Measurements from ENCODE around the gene MCTP2.
A peak's percentile ranks its signal among the peaks of the same experiment; 100 is the strongest.

The MCTP2 gene

GRCh38 chr15:94229591-94230369, 1.6 kb upstream of the MCTP2 start:
- Histone ChIP-seq H3K9me3 (ENCODE audit: insufficient read depth, low read length) (no peaks in the 10 kb centered on the region), H3K9ac (ENCODE audit: insufficient read length, low read depth) (no peak overlapping the region), H3K36me3 (ENCODE audit: insufficient read depth, insufficient read length, low read length) (no peaks in the 10 kb centered on the region), H3K4me1 (ENCODE audit: insufficient read depth, insufficient read length) (no peaks in the 10 kb centered on the region), H3K4me3 (ENCODE audit: insufficient read length, low read depth) (no peak overlapping the region), H3K27me3 (ENCODE audit: insufficient read depth, insufficient read length) (peaks cover 45% of the 10 kb centered on the region)
- no peak for DNase-seq (ENCODE audit: low read depth, low spot score)
- TF ChIP-seq SUZ12 (IDR thresholded peaks at IDR 0.05; ENCODE audit: extremely low read depth, insufficient read depth, insufficient read length) (no peak), YY1 (IDR thresholded peaks at IDR 0.05; ENCODE audit: insufficient read depth, insufficient read length) (no peak), ZNF274 (IDR thresholded peaks at IDR 0.05; ENCODE audit: low read depth, low read length) (no peak)

- Histone ChIP-seq H3K4me3 (ENCODE audit: insufficient read length, low read depth) (peak overlapping the region; percentile 67), H3K4me1 (ENCODE audit: insufficient read depth, insufficient read length) (no peaks in the 10 kb centered on the region), H3K9ac (ENCODE audit: insufficient read length, low read depth) (peak overlapping the region; percentile 58), H3K36me3 (ENCODE audit: insufficient read depth, insufficient read length, low read length) (no peaks in the 10 kb centered on the region), H3K27me3 (ENCODE audit: insufficient read depth, insufficient read length) (peaks cover 45% of the 10 kb centered on the region), H3K9me3 (ENCODE audit: insufficient read depth, low read length) (no peaks in the 10 kb centered on the region)
- DNase-seq (ENCODE audit: low read depth, low spot score): no peak
- TF ChIP-seq YY1 (IDR thresholded peaks at IDR 0.05; ENCODE audit: insufficient read depth, insufficient read length): no peak
- no peak for TF ChIP-seq SUZ12 (IDR thresholded peaks at IDR 0.05; ENCODE audit: extremely low read depth, insufficient read depth, insufficient read length)
- TF ChIP-seq ZNF274 (IDR thresholded peaks at IDR 0.05; ENCODE audit: low read depth, low read length): no peak
These were observed 904 bp upstream of the MCTP2 start for GRCh38 chr15:94230431-94230882.

- H3K9ac ChIP-seq (ENCODE audit: insufficient read length, low read depth): peak overlapping the region; percentile 58
- no peaks in the 10 kb centered on the region for H3K9me3 ChIP-seq (ENCODE audit: insufficient read depth, low read length)
- H3K4me3 ChIP-seq (ENCODE audit: insufficient read length, low read depth): peak overlapping the region; percentile 67
- DNase-seq (ENCODE audit: low read depth, low spot score): peak; percentile 28
- TF ChIP-seq SUZ12 (IDR thresholded peaks at IDR 0.05; ENCODE audit: extremely low read depth, insufficient read depth, insufficient read length) (no peak), ZNF274 (IDR thresholded peaks at IDR 0.05; ENCODE audit: low read depth, low read length) (no peak), YY1 (IDR thresholded peaks at IDR 0.05; ENCODE audit: insufficient read depth, insufficient read length) (no peak)
- no peaks in the 10 kb centered on the region for H3K4me1 ChIP-seq (ENCODE audit: insufficient read depth, insufficient read length)
- no peaks in the 10 kb centered on the region for H3K36me3 ChIP-seq (ENCODE audit: insufficient read depth, insufficient read length, low read length)
- peaks cover 45% of the 10 kb centered on the region for H3K27me3 ChIP-seq (ENCODE audit: insufficient read depth, insufficient read length)
These were observed 535 bp downstream of the MCTP2 start for GRCh38 chr15:94231723-94232468.

GRCh38 chr15:94233441-94233840, 2.1 kb downstream of the MCTP2 start:
- Histone ChIP-seq H3K9ac (ENCODE audit: insufficient read length, low read depth) (no peak overlapping the region), H3K27me3 (ENCODE audit: insufficient read depth, insufficient read length) (peaks cover 40% of the 10 kb centered on the region), H3K4me3 (ENCODE audit: insufficient read length, low read depth) (no peak overlapping the region), H3K36me3 (ENCODE audit: insufficient read depth, insufficient read length, low read length) (no peaks in the 10 kb centered on the region), H3K4me1 (ENCODE audit: insufficient read depth, insufficient read length) (no peaks in the 10 kb centered on the region), H3K9me3 (ENCODE audit: insufficient read depth, low read length) (no peaks in the 10 kb centered on the region)
- no peak for DNase-seq (ENCODE audit: low read depth, low spot score)
- no peak for TF ChIP-seq ZNF274 (IDR thresholded peaks at IDR 0.05; ENCODE audit: low read depth, low read length)
- TF ChIP-seq SUZ12 (IDR thresholded peaks at IDR 0.05; ENCODE audit: extremely low read depth, insufficient read depth, insufficient read length): no peak
- TF ChIP-seq YY1 (IDR thresholded peaks at IDR 0.05; ENCODE audit: insufficient read depth, insufficient read length): no peak

- Histone ChIP-seq H3K4me3 (ENCODE audit: insufficient read length, low read depth) (no peak overlapping the region), H3K36me3 (ENCODE audit: insufficient read depth, insufficient read length, low read length) (no peaks in the 10 kb centered on the region), H3K9ac (ENCODE audit: insufficient read length, low read depth) (no peak overlapping the region), H3K27me3 (ENCODE audit: insufficient read depth, insufficient read length) (peaks cover 31% of the 10 kb centered on the region), H3K4me1 (ENCODE audit: insufficient read depth, insufficient read length) (no peaks in the 10 kb centered on the region), H3K9me3 (ENCODE audit: insufficient read depth, low read length) (no peaks in the 10 kb centered on the region)
- DNase-seq (ENCODE audit: low read depth, low spot score): no peak
- TF ChIP-seq SUZ12 (IDR thresholded peaks at IDR 0.05; ENCODE audit: extremely low read depth, insufficient read depth, insufficient read length): no peak
- TF ChIP-seq ZNF274 (IDR thresholded peaks at IDR 0.05; ENCODE audit: low read depth, low read length): no peak
- no peak for TF ChIP-seq YY1 (IDR thresholded peaks at IDR 0.05; ENCODE audit: insufficient read depth, insufficient read length)
These were observed 2.9 kb downstream of the MCTP2 start for GRCh38 chr15:94234300-94234699.

GRCh38 chr15:94235041-94235440, 3.7 kb downstream of the MCTP2 start:
- no peak for DNase-seq (ENCODE audit: low read depth, low spot score)
- TF ChIP-seq YY1 (IDR thresholded peaks at IDR 0.05; ENCODE audit: insufficient read depth, insufficient read length) (no peak), ZNF274 (IDR thresholded peaks at IDR 0.05; ENCODE audit: low read depth, low read length) (no peak), SUZ12 (IDR thresholded peaks at IDR 0.05; ENCODE audit: extremely low read depth, insufficient read depth, insufficient read length) (no peak)
- H3K9me3 ChIP-seq (ENCODE audit: insufficient read depth, low read length): no peaks in the 10 kb centered on the region
- H3K9ac ChIP-seq (ENCODE audit: insufficient read length, low read depth): no peak overlapping the region
- H3K4me1 ChIP-seq (ENCODE audit: insufficient read depth, insufficient read length): no peaks in the 10 kb centered on the region
- H3K4me3 ChIP-seq (ENCODE audit: insufficient read length, low read depth): no peak overlapping the region
- no peaks in the 10 kb centered on the region for H3K36me3 ChIP-seq (ENCODE audit: insufficient read depth, insufficient read length, low read length)
- H3K27me3 ChIP-seq (ENCODE audit: insufficient read depth, insufficient read length): peaks cover 24% of the 10 kb centered on the region

- Histone ChIP-seq H3K27me3 (ENCODE audit: insufficient read depth, insufficient read length) (peaks cover 18% of the 10 kb centered on the region), H3K4me3 (ENCODE audit: insufficient read length, low read depth) (no peak overlapping the region), H3K9me3 (ENCODE audit: insufficient read depth, low read length) (no peaks in the 10 kb centered on the region), H3K9ac (ENCODE audit: insufficient read length, low read depth) (no peak overlapping the region), H3K4me1 (ENCODE audit: insufficient read depth, insufficient read length) (no peaks in the 10 kb centered on the region), H3K36me3 (ENCODE audit: insufficient read depth, insufficient read length, low read length) (no peaks in the 10 kb centered on the region)
- no peak for TF ChIP-seq YY1 (IDR thresholded peaks at IDR 0.05; ENCODE audit: insufficient read depth, insufficient read length)
- no peak for TF ChIP-seq SUZ12 (IDR thresholded peaks at IDR 0.05; ENCODE audit: extremely low read depth, insufficient read depth, insufficient read length)
- TF ChIP-seq ZNF274 (IDR thresholded peaks at IDR 0.05; ENCODE audit: low read depth, low read length): no peak
- DNase-seq (ENCODE audit: low read depth, low spot score): no peak
These were observed 4.3 kb downstream of the MCTP2 start for GRCh38 chr15:94235646-94236045.
